NOMO-1 treated with DMSO at 0.1 percent for 48 hours (cell line): ENCODE data around the gene RGS6.
A peak's percentile ranks its signal among the peaks of the same experiment; 100 is the strongest.

Experiments
- DNase-seq: peaks from one replicate; lab custom pipeline; 2025; ENCODE audit not compliant: unreplicated experiment; lab: John Stamatoyannopoulos, UW

Gene RGS6

DNA sequence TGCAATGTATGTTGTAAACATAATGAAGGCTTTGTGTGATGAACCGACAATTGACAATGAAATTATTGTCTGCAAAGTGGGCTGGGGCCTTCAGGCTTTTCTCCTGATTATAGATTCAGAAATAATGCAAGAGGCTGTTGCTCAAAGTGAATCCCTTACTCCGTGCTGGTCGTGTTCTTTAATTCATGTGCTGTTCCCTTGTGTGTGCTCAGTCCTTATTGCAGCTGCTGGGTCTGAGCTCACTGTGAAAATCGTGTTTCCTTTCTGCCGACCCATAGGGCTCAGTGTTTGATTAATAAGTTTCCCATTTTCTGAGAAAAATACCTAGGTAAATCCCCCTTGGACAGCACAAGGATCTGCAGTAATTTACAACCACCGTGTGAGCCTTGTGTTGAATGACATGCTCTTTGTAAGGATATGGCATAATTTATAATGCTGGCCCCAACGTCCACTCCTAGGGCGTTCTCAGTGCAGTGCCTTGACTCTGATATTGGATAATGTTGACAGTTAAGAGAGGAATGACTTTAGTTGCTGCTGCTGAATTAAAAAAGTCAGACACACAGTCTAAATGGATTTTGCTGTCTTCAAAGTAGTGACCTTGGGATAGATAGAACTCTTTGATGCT lies 81.6 kb downstream of the RGS6 start:
- DNase-seq = no peak

DNA sequence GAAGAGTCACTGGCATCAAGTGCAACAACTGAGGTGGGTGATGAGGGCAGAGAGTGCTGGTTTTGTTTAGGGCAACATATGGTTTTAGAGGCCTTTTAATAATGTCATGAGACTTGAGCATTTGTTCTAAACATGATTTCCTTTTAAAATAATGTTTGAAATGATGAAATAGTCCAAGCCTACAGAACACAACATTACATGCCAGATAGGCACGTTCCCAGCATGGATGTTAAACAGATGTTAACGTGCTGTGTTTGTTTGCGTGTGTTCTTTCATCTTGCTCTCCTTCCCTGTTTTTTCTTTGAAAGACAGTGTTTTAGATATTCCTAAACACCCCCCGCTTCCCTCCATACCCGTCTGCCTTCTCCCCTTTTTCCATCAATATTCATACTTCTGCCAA lies 82.3 kb downstream of the RGS6 start:
- no peak for DNase-seq

DNA sequence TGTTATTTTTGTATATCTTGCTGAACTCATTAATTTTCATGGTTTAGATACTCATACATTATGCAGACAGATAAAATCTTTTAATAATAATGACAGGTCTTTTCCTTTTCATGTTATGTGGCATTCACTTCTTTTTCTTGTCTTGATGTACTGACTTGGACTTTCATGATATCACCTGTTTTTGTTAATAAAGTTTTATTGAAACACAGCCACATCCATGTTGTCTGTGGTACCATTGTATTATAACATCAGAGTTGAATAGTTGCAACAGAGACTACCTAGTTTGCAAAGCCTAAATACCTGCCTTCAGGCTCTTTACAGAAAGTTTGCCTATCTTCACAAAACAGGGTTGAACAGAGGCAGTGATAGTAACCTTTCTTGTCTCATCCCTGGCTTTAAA lies 85.1 kb downstream of the RGS6 start:
- no peak for DNase-seq

DNA sequence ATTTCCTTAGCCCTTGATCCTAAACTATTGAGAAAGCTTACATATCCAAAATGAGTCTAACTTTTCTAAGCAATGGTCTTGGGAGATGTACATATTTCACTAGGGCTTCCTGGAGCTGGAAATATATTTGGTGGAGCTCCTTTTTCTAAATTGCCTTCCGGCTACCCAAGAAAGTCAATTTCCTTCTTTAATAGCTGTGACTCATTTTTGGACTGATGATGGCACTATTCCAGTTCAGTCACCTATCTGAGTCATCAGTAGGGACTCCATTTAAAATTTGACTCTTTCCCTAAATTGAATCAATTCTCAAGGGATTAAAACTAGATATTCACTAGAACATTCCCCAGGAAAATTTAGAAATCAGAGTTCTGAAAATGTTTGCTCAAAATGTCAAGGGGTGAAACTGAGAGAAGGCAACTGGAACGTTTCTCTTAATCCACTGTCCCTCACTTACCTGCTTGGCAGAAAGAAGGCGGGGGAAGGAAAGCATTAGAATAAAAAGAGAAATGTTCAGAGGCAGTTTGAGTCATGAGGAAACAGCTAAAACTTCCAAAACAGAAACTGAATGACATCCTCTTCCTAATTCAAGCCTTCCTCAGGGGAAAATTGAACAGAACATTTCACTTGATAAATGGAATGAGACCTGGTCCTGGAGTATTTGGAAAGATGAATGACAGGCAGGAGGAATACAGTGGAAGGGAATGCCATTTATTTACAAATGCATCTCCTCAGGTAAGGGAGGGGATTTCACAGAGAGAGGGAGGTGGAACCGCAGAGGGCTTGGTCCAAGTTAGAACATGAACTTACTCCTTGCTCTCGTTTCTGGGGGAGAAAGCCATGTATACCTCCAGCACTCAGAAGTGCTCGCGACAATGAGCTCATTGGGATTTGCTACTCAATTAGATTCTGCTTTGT lies 91.2 kb downstream of the RGS6 start:
- DNase-seq = peak; percentile 13

DNA sequence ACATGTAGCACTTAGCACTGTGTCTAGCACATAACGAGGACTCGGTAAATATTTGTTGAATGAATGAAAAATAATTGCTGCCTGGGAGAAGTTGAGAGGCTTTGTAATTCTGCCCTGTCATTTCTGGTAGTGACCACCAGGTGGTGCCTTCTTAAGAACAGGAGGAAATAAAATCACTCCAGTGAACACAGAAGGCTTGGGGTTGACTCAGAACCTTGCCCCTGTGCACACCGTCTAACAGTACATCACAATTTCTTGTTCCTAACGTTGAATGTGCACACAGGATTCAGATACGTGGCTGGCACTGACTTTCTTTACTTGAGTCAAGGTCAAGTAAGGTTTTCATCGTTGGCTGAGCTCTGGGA lies 91.8 kb downstream of the RGS6 start:
- peak; percentile 57 for DNase-seq

DNA sequence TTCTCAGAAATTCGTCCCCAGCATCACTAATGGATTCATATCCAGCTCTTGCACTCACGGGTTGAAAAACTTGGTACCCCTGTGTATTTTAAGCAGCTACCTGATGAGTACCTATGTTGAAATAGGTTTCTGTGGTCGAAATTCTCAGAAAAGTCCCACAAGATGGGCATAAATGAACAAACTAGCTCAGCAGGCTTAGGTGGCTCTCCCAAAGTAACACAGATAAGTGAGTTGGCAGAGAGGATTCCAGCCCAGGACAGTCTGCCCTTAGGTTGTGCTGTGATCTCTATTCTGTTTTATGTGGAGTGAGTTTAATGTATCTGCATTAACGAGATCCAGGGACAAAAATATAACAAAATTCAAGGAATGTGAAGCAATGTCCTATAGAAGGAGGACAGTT lies 92.3 kb downstream of the RGS6 start:
- DNase-seq = no peak

DNA sequence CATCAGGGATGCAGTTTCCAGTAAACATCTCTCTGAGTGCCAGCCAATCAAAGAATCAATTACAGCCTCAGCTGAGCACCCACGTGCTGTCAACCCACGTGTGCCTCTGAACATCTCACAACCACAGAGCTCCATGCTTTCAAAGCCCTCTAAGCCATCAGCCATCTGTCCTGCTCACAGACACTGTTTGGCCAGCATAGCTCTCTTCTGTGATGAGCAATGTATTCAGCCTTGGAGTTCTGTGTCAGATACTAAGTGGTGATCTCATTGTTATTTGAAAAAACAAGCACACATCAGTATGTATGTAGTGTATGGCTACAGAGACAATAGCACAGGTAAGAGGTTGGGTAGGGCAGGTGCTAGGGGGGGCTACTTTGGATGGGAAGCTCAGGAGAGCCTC lies 94.3 kb downstream of the RGS6 start:
- DNase-seq = no peak

DNA sequence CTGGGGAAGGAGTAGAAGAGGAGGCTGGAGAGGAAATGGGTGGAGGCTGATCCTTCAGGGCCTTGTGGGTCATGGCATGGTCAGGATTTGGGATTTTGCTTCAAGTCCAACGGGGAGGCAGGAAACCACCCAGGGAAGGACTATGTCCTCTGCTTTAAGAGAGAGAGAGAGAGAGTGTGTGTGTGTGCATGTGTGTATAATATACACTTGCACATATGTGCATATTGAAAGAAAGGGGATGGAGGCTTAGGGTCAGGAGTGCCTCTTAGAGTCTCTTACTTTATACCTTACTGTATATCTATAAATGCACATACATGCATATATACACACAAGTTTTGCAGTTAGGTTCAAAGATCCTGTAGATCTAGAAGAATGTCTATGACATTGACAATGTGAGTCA lies 94.8 kb downstream of the RGS6 start:
- no peak for DNase-seq

DNA sequence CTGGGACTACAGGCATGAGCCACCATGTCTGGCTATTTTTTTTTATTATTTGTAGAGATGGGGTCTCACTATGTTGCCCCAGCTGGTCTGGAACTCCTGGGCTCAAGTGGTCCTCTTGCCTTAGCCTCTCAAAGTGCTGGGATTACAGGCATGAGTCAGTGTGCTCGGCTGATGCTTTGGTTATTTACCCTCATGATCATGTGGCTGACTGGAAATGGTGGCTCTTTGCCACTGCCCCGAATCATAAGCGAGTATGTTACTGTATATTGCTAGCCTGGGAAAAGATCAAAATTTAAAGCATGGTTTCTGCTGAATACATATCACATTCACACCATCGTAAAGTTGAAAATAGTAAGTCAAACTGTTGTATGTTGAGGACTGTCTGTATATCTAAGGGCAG lies 101.1 kb downstream of the RGS6 start:
- no peak for DNase-seq

DNA sequence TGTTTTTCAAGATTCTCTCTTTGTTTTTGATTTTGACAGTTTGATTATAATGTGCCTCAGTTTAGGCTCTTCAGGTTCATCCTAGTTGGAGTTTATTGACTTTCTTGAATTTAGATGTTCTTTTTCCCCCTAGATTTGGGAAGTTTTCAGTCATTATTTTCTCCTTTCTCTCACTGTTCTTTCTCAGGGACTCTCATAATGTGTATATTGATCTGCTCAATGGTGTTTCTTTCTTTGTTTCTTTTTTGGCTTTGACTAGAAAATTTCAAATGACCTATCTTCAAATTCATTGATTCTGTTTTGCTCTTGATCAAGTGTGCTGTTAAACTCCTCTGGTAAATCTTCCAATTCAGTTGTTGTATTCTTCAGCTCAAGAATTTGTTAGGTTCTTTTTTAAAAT lies 108.3 kb downstream of the RGS6 start:
- DNase-seq = no peak

DNA sequence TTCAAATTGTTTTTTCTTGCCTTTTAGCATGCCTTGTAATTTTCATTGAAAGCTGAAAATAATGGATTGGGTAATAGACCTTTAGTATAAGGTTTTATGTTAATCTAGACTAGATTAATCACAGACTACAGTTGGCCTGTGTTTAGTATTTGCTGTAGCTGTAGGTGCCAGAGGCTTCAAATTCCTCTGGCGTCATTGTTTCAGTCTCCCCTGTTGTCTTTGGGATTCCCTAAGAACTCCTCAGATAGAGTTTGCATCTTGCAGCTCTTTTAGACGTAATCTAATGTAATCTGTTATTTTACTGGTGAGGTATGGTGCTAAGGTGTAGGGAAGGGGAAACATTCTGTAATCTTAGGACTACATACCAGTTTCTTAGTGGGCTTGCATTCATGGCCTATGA lies 113.0 kb downstream of the RGS6 start:
- no peak for DNase-seq

DNA sequence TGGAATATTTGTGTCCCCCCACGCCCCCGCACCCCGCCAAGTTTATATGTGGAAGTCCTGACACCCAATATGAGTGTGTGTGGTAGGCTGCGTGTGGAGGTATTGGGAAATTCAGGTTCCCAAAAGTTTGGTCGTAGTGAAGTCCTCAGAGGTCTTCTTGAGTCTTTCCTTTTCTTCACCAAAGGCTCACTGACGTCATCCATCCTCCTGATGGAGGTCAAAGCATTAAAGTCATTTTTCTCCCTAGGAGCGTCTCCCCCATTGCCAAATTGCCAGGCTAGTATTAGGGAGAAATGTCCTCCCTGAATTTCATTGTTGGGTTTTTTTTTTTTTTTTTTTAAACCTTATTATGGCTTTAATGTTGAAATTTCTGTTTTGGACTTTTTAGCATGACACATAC lies 113.7 kb downstream of the RGS6 start:
- DNase-seq = no peak

DNA sequence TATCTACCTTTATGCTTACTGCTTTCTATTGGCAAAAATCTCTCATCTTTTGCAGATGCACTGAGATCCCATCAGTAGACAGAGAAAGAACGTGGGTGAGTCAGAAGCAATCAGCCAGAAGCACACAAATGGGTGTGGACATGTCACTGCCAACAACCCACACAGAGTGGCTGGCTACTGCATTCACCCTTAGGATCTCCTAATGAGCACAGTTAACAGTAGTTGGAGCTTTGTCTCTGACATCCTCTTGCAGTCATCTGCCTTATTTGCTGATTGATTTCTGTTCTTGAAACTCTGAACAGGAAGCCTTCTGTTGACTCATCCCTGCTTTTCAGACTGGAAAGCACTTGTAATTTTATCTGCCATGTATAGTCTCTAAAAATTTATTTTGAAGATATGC lies 117.2 kb downstream of the RGS6 start:
- no peak for DNase-seq

DNA sequence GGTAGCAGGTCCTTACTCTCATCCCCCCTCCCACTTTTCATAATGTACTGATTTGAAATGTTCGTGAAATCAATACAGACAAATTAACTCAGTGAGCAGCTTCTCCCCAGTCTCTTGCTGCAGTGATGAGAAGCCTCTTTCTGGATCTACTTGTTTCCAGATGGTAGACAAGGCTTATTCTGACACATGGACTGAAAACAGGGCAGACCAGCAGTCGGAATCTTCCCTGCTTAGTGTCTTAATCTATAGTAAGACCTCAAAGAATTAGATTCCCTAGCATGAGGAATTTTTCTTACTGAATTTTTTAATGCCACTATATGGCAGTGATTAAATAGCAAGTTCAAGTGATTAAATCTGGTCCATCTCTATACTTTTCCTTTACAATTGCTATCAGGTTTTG lies 120.1 kb downstream of the RGS6 start:
- no peak for DNase-seq

DNA sequence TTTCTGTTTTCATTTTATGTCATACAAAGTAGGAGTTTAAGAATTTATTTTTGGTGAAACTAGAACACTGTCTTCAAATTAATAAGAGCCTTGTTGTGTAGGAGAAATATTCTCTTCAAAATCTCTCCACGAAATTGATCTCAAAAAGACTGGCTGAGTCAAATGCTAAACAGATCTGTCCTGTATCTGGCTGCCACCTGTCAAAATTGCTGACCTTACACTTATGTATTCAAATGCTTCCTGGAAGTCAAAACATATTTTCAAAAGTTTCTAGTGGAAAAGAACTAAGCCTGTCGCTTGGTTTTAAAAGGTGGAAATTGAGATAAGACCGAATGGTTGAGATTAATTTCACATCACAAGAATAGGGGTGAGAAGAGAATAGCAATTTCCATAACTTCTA lies 121.4 kb downstream of the RGS6 start:
- no peak for DNase-seq

DNA sequence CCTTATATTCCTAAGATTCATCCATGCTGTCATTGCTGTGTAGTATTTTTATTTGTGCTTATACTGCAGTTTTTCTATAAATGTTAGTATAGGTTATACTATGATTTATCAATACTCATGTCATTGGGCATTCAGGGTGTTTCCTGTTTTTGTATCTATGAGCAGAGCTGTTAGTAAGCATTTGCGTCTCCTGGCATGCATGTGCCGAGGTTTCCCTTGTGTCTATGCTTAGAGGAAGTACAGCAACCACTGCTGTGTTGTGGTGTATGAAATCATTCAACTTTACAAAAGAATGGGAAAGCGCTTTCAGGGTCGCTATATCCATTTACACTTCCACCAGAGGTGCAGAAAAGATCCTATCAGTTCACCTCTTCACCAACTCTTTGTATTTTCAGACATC lies 122.7 kb downstream of the RGS6 start:
- DNase-seq = no peak

DNA sequence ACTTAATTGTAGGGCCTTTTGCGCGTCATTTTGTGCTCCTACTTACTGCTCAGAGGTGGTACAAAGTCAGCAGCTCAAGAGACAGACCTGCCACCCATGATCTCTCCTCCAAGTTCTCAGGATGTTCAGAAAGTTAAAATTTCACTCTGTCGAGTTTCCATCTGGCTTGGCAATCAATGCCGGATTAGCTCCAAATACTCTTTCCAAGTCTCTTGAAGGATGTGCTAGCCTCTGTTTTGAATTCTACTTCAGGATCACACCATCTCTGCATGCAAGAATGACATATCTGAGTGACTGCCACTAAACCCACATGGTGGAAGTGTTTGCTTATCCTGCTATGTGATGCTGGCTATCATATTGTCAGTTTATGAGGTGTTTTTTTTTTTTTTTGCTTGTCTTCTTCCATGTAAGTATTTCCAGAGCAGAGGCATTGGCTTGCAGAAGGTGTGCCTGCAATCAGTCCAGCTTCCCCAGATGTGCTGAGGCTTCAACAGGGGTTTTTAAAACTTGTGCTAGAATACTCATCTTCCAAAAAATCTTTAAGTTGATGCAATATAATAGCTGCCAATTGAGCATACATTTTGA lies 125.6 kb downstream of the RGS6 start:
- no peak for DNase-seq

DNA sequence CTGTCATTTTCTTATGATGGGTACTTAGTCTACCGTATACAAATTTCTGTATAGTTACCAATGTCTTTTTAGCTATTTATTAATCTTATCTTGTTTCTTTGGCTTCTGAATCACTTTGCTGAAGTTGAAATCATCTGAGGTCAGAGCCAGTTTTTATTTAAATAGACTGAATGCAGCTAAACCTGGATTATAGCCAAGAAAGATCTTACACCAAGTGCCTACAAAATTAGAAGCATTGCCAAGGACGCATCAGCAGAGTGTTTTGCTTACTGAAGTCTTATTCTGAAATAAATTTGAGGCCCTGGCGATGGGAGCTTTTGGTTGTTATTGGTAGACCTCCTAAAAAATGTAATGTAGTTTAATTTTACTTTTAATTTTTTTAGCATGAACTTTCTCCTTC lies 128.2 kb downstream of the RGS6 start:
- no peak for DNase-seq

DNA sequence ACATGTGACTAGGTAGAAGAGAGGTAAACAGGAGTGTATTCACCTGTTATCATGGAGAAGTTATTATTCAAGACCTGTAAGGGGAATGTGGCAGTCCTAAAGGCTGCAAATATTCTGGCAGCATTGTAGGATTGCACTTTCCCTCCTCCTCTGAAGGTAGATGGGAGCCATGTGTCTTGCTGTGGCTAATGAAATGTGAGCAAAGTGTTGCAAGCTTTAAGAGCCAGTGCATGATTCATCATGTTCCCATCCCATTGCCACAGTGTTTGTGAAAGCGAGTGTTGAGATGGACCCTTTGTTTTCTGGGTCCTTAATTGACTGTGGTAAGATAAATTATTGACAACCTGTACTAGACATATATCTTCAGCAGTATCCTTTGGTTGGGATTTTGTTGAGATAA lies 128.7 kb downstream of the RGS6 start:
- DNase-seq = no peak

DNA sequence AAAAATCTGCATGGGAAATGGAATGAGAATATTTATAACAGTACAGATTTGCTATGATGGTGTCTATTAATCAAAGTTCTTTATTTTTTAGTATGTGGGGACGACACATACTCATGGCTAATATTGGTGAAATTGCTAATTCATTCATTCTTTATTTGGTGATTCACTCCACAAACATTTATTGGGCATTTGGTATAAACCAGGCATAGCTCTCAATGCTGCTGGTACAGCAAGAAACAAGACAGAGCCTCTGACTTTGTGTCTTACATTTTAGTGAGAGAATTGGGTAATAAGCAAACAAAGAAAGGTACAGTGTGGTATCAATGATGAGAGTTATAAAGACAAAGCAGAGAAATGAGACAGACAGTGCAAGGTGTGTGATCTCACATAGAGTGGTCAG lies 129.5 kb downstream of the RGS6 start:
- no peak for DNase-seq

DNA sequence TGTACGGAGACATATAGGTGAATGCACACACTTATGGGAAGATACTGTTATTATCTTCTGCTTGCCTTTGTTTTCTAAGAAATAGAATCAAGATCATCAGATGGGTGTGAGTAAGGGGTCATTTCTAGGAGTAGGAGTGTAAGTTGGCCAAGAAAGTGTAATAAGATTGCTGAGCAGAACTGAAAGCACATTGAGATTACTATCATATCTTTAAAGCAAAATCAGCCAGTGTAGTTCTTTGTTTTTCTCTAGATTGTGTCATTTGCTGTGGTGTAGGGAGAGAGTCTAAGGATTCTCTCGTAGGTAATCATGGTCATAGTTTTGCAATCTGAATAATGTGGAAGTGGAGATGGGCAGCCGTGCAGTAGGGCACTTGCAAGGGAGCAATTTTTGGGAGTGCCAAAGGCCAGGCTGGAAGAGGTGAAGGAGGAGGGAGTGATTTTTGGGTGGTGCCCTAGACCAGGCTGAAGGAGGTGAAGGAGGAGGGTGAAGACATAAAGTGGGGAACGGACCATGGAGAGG lies 131.6 kb downstream of the RGS6 start:
- no peak for DNase-seq

DNA sequence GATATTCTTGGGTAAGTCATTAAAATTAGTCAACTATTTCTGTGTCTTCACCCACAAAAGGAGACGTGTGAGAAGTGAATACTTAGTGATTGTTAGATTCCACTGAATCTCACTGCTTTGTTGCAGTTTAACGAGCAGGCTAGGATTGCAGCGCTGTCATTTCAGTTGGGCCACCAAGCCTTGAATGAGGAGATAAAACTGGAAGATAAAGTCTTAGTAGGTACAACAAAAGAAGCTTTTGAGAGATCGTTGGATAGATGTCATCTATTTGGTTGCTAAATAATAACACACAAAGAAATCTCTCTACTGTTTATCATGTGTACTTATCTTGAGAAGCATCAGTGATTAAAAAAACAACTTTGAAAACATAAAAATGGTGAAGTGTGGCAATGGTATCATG lies 132.3 kb downstream of the RGS6 start:
- no peak for DNase-seq
